SK-N-MC (cell line): Measurements from ENCODE around the gene TIMM23.

Experiments used
- EZH2 ChIP-seq: fragments of 200-600 bp; sonication (generic); IDR thresholded peaks from one replicate; pipeline ENCODE4 v1.6.1; 2017; ENCODE audit warnings: antibody characterized with exemption
- FOXP2 ChIP-seq: optimal IDR thresholded peaks from 2 replicates; pipeline ENCODE3; 2011; ENCODE audit warnings: mild to moderate bottlenecking, moderate library complexity; ENCODE audit not compliant: insufficient read depth; ENCODE audit errors: extremely low read length, control extremely low read depth
- POLR2AphosphoS5 ChIP-seq: IDR thresholded peaks from 2 replicates; pipeline ENCODE4 v1.6.1; 2012; ENCODE audit warnings: mild to moderate bottlenecking, low read depth, low read length, borderline replicate concordance

DNA sequence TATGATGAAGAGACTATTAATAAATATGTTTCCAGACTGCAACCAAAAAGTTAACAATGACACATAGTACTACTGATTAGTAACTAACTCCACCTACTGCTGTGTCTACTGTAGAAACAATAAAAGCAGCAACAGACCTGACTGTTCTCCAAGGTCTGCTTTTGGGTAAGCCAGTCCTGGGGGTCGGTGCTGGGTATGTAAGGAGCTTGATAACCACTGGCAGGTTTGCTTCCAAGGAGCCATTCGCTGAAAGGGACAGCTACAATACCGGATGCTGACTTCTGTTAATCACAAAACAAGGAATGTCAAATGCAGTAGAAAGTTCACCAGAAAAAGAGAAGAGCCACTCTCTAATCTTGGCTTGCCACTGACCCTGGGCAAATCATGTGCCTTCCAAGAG is 40.5 kb downstream of the TIMM23 start:
- no peak for TF ChIP-seq EZH2
- TF ChIP-seq POLR2AphosphoS5 = no peak
- TF ChIP-seq FOXP2 = no peak
